HCT116 (cell line): ENCODE data around the gene MAP4K2. TPM values are rescaled to one million over a fixed set of nuclear protein-coding genes. Genes with fewer than 3 reads are reported as not detected.

ENCODE experiments used
- ATAC-seq: fragments of 200-7000 bp; cut with Tn5 transposase; 2 replicates; pipeline ENCODE4 v1.9.1; 2020; ENCODE audit warnings: mild to moderate bottlenecking, moderate library complexity
- BruUV-seq: library from RNA; stranded (reverse); fragments of 400-500 nt; replicated peaks from 2 replicates; lab custom pipeline; 2021; lab: Mats Ljungman, UMichigan
- CTCF ChIA-PET: fragments of 300-600 bp; sonication (Branson Sonifier 250); formaldehyde crosslinking; loops from one replicate; lab custom pipeline; 2021; ENCODE audit warnings: antibody characterized with exemption; lab: Charles Lee
- POLR2A ChIA-PET: fragments of 300-600, 350-600 bp; sonication (Branson Sonifier 250); formaldehyde crosslinking; loops from one replicate; lab custom pipeline; 2021; ENCODE audit warnings: antibody characterized with exemption; lab: Charles Lee
- RAD21 ChIA-PET, 2 experiments: fragments of 300-600 bp; sonication (Branson Sonifier 250); formaldehyde crosslinking; loops; one replicate each; lab custom pipeline; 2023; ENCODE audit warnings: low total read pairs in 2 of 2; ENCODE audit not compliant: uncharacterized antibody in 2 of 2, unreplicated experiment in 2 of 2, low non-redundant PET in 1 of 2; lab: Charles Lee
- DNase-seq: peaks from one replicate; pipeline ENCODE4 v3.0.0-alpha.2; 2010; ENCODE audit warnings: low read depth, low spot score
- H2AFZ ChIP-seq: fragments of 200-600 bp; shearing (Covaris generic), sonication (generic); 2 replicates; pipeline ENCODE4 v1.6.1; 2017; ENCODE audit warnings: low read depth, mixed run types, mixed read lengths, antibody characterized with exemption, low read length; ENCODE audit not compliant: poor library complexity, severe bottlenecking
- H3K27ac ChIP-seq: 2 replicates; pipeline ENCODE4 v1.5.1; 2012; ENCODE audit warnings: low read depth, low read length
- H3K27me3 ChIP-seq: fragments of 200-600 bp; sonication (generic); 2 replicates; pipeline ENCODE4 v1.6.1; 2016; ENCODE audit warnings: mixed run types, low read length, mixed read lengths; ENCODE audit not compliant: insufficient read depth
- H3K36me3 ChIP-seq, 2 experiments: fragments of 200-500 bp in 1 of 2; fragments of 200-600 bp in 1 of 2; sonication (Bioruptor generic) in 1 of 2; sonication (generic) in 1 of 2; 2 replicates each; pipeline versions ENCODE4 v1.5.1 to v1.6.1; 2014 to 2016; ENCODE audit warnings: low read length in 2 of 2, inconsistent platforms in 1 of 2, mixed read lengths in 1 of 2, mixed run types in 1 of 2; ENCODE audit not compliant: insufficient read depth in 2 of 2, control insufficient read depth in 1 of 2
- H3K4me1 ChIP-seq, 2 experiments: fragments of 200-600 bp in 1 of 2; sonication (generic) in 1 of 2; 2 replicates each; pipeline versions ENCODE4 v1.5.1 to v1.6.1; 2012 to 2017; ENCODE audit warnings: low read length in 2 of 2, inconsistent platforms in 1 of 2, mild to moderate bottlenecking in 1 of 2, mixed read lengths in 1 of 2, mixed run types in 1 of 2, moderate library complexity in 1 of 2; ENCODE audit not compliant: insufficient read depth in 2 of 2, control insufficient read depth in 1 of 2
- H3K4me2 ChIP-seq: fragments of 200-600 bp; sonication (generic); 2 replicates; pipeline ENCODE4 v1.6.1; 2017; ENCODE audit warnings: mixed run types, low read length, mixed read lengths
- H3K4me3 ChIP-seq, 2 experiments: fragments of 200-600 bp in 1 of 2; sonication (generic) in 1 of 2; replicated peaks in 1 of 2; 2 replicates each; pipeline ENCODE4 v1.5.1; 2011 to 2016; ENCODE audit warnings: low read length in 2 of 2, control low read depth in 1 of 2, low read depth in 1 of 2, mild to moderate bottlenecking in 1 of 2, mixed read lengths in 1 of 2, mixed run types in 1 of 2
- H3K79me2 ChIP-seq: fragments of 200-600 bp; sonication (generic); 2 replicates; pipeline ENCODE4 v1.6.1; 2017; ENCODE audit warnings: mild to moderate bottlenecking, mixed run types, low read length, moderate library complexity, mixed read lengths; ENCODE audit not compliant: insufficient read depth
- H3K9ac ChIP-seq: fragments of 200-600 bp; sonication (generic); 2 replicates; pipeline ENCODE4 v1.6.1; 2016; ENCODE audit warnings: low read length, mixed read lengths
- H3K9me2 ChIP-seq: fragments of 200-600 bp; sonication (generic), shearing (Covaris generic); 2 replicates; pipeline ENCODE4 v1.6.1; 2017; ENCODE audit warnings: mixed run types, mild to moderate bottlenecking, moderate library complexity; ENCODE audit not compliant: insufficient read depth
- H3K9me3 ChIP-seq, 2 experiments: fragments of 200-500 bp in 1 of 2; fragments of 200-600 bp in 1 of 2; sonication (Bioruptor generic) in 1 of 2; sonication (generic) in 1 of 2; 2 replicates each; pipeline ENCODE4 v1.6.1; 2014 to 2017; ENCODE audit warnings: low read length in 2 of 2, mixed read lengths in 2 of 2, inconsistent platforms in 1 of 2, low read depth in 1 of 2, mild to moderate bottlenecking in 1 of 2, mixed run types in 1 of 2, moderate library complexity in 1 of 2; ENCODE audit not compliant: control insufficient read depth in 1 of 2, insufficient read depth in 1 of 2
- H4K20me1 ChIP-seq: fragments of 200-600 bp; sonication (generic), shearing (Covaris generic); 2 replicates; pipeline ENCODE4 v1.6.1; 2017; ENCODE audit warnings: mixed run types, mild to moderate bottlenecking, moderate library complexity; ENCODE audit not compliant: insufficient read depth
- ATF3 ChIP-seq: IDR thresholded peaks from 2 replicates; pipeline ENCODE4 v1.6.1; 2012
- CBX3 ChIP-seq: IDR thresholded peaks from 2 replicates; pipeline ENCODE4 v1.6.1; 2012; ENCODE audit warnings: low read depth
- CTCF ChIP-seq, 3 experiments: fragments of 200-600 bp in 1 of 3; sonication (generic) in 1 of 3; IDR thresholded peaks in 2 of 3; conservative IDR thresholded peaks in 1 of 3; 2 replicates each; pipeline ENCODE4 v1.5.1; 2012 to 2017; ENCODE audit warnings: low read depth in 2 of 3, low read length in 2 of 3, antibody characterized with exemption in 1 of 3, borderline replicate concordance in 1 of 3, control low read depth in 1 of 3, mild to moderate bottlenecking in 1 of 3, mixed read lengths in 1 of 3, mixed run types in 1 of 3, moderate library complexity in 1 of 3; ENCODE audit not compliant: insufficient read depth in 1 of 3
- EZH2 ChIP-seq: fragments of 200-600 bp; sonication (generic); IDR thresholded peaks from 2 replicates; pipeline ENCODE4 v1.6.1; 2017; ENCODE audit warnings: antibody characterized with exemption, mixed run types
- EZH2phosphoT487 ChIP-seq: fragments of 200-600 bp; IDR thresholded peaks from 2 replicates; pipeline ENCODE4 v1.6.1; 2018; ENCODE audit warnings: antibody characterized with exemption, borderline replicate concordance
- MAX ChIP-seq: IDR thresholded peaks from 2 replicates; pipeline ENCODE4 v1.6.1; 2012
- SIN3A ChIP-seq: IDR thresholded peaks from 2 replicates; pipeline ENCODE4 v1.6.1; 2012; ENCODE audit warnings: low read depth
- SP1 ChIP-seq: IDR thresholded peaks from 2 replicates; pipeline ENCODE4 v1.6.1; 2012; ENCODE audit warnings: low read depth
- SRF ChIP-seq: IDR thresholded peaks from 2 replicates; pipeline ENCODE4 v1.6.1; 2012; ENCODE audit warnings: low read depth
- TCF7L2 ChIP-seq: IDR thresholded peaks from 2 replicates; pipeline ENCODE4 v1.7.0; 2011; ENCODE audit warnings: borderline replicate concordance, inconsistent platforms; ENCODE audit not compliant: insufficient read depth, insufficient read length; ENCODE audit errors: extremely low read depth
- ZNF274 ChIP-seq: fragments of 200-500 bp; sonication (Bioruptor generic); IDR thresholded peaks from 2 replicates; pipeline ENCODE4 v1.6.1; 2014; ENCODE audit warnings: mild to moderate bottlenecking, low read depth, low read length, inconsistent platforms
- intact Hi-C: fragments of 100-400 bp; cut with micrococcal nuclease; formaldehyde crosslinking; loops from 2 replicates; pipeline ENCODE4 v1.10.0; 2022
- total RNA-seq: library from RNA; stranded (reverse); gene quantifications from one replicate; pipeline ENCODE4 v1.2.1, GENCODE V29; 2021; ENCODE audit not compliant: unreplicated experiment

Gene MAP4K2
- total RNA-seq, 1 experiment from 2014 or later = 44.2 TPM

- no peak overlapping the region for H2AFZ ChIP-seq
- ATAC-seq (no peak), DNase-seq (no peak)
- H3K27me3 ChIP-seq = no peaks in the 10 kb centered on the region
- H3K9me2 ChIP-seq = no peaks in the 10 kb centered on the region
- no peak overlapping the region for H3K4me3 ChIP-seq
- no peaks in the 10 kb centered on the region for H3K9me3 ChIP-seq
- TF ChIP-seq CBX3 (no peak), CTCF (IDR thresholded peaks at IDR 0.05 in 2 of 3, conservative IDR thresholded peaks at IDR 0.05 in 1 of 3; ENCODE audit: borderline replicate concordance in 1 of 3, insufficient read depth in 1 of 3, low read depth in 2 of 3, low read length in 2 of 3) (no peak), SIN3A (no peak), SRF (no peak), EZH2 (no peak), SP1 (no peak), ATF3 (no peak), MAX (no peak), ZNF274 (no peak), TCF7L2 (no peak), EZH2phosphoT487 (no peak)
- TF ChIP-seq, all 23 proteins: peak for 0
- ChIA-PET RAD21 (no interaction called here), CTCF (no interaction called here), POLR2A (no interaction called here)
- H3K4me2 ChIP-seq = no peak overlapping the region
- intact Hi-C loops = no loop called here
- BruUV-seq = no TSS peak
- peaks cover 17 to 19% of the 10 kb centered on the region in 2 experiments; a peak in 2 of 4 replicates for H3K36me3 ChIP-seq
- no peaks in the 10 kb centered on the region for H4K20me1 ChIP-seq
- H3K79me2 ChIP-seq = no peaks in the 10 kb centered on the region
- H3K27ac ChIP-seq = no peak overlapping the region
- H3K9ac ChIP-seq = no peak overlapping the region
- peaks cover 0 to 4% of the 10 kb centered on the region in 2 experiments; a peak in 1 of 4 replicates for H3K4me1 ChIP-seq
Measured at GRCh38 chr11:64829536-64830251, 26.7 kb upstream of the MAP4K2 start.
